ENCODE results near the gene RNF220. TPM values are rescaled to one million over a fixed set of nuclear protein-coding genes. Genes with fewer than 3 reads are reported as not detected.

The RNF220 gene
- polyA plus RNA-seq, 1 donor from 2014 or later: 142 TPM

DNA sequence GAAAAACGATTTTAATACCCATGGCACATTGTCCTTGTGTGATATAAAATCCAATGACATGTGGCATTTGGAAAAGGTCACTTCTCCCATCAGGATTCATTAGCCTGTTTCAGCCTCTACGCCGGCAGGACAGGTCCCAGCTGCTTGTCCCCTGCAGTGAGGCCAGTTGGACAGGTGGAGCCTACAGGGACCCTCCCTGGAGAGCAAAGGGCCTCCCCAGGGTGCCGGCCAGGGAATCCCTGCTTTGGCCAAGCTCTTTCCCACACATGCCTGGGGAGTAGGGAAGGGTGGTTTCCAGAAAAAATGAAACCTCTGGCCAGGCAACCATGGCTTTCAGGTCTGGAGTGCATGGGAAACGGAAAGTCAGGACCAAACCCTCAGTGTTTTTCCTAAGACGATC lies 176.2 kb downstream of the RNF220 start:
- no peaks in the 10 kb centered on the region for H3K79me2 ChIP-seq (replicated peaks; ENCODE audit: insufficient read depth, low read length)
- no peaks in the 10 kb centered on the region for H3F3A ChIP-seq (ENCODE audit: insufficient read depth, low read length, poor library complexity, severe bottlenecking)
- no peaks in the 10 kb centered on the region for H3K27me3 ChIP-seq (ENCODE audit: insufficient read depth, low read depth, low read length)
- TF ChIP-seq EZH2 (IDR thresholded peaks at IDR 0.05; ENCODE audit: borderline replicate concordance, insufficient read depth, low read length, poor library complexity, severe bottlenecking) (no peak), POLR2AphosphoS5 (IDR thresholded peaks at IDR 0.05) (no peak), MXI1 (conservative IDR thresholded peaks at IDR 0.05; ENCODE audit: poor library complexity, severe bottlenecking) (no peak), TAF1 (IDR thresholded peaks at IDR 0.05; ENCODE audit: low read depth) (no peak), EP300 (conservative IDR thresholded peaks at IDR 0.05; ENCODE audit: poor library complexity, severe bottlenecking) (no peak), RAD21 (conservative IDR thresholded peaks at IDR 0.05) (no peak), SMC3 (conservative IDR thresholded peaks at IDR 0.05; ENCODE audit: poor library complexity) (no peak)
- TF ChIP-seq, protein P1, sequence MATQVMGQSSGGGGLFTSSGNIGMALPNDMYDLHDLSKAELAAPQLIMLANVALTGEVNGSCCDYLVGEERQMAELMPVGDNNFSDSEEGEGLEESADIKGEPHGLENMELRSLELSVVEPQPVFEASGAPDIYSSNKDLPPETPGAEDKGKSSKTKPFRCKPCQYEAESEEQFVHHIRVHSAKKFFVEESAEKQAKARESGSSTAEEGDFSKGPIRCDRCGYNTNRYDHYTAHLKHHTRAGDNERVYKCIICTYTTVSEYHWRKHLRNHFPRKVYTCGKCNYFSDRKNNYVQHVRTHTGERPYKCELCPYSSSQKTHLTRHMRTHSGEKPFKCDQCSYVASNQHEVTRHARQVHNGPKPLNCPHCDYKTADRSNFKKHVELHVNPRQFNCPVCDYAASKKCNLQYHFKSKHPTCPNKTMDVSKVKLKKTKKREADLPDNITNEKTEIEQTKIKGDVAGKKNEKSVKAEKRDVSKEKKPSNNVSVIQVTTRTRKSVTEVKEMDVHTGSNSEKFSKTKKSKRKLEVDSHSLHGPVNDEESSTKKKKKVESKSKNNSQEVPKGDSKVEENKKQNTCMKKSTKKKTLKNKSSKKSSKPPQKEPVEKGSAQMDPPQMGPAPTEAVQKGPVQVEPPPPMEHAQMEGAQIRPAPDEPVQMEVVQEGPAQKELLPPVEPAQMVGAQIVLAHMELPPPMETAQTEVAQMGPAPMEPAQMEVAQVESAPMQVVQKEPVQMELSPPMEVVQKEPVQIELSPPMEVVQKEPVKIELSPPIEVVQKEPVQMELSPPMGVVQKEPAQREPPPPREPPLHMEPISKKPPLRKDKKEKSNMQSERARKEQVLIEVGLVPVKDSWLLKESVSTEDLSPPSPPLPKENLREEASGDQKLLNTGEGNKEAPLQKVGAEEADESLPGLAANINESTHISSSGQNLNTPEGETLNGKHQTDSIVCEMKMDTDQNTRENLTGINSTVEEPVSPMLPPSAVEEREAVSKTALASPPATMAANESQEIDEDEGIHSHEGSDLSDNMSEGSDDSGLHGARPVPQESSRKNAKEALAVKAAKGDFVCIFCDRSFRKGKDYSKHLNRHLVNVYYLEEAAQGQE (IDR thresholded peaks at IDR 0.05; ENCODE audit: borderline replicate concordance): no peak
- TF ChIP-seq, protein P2, sequence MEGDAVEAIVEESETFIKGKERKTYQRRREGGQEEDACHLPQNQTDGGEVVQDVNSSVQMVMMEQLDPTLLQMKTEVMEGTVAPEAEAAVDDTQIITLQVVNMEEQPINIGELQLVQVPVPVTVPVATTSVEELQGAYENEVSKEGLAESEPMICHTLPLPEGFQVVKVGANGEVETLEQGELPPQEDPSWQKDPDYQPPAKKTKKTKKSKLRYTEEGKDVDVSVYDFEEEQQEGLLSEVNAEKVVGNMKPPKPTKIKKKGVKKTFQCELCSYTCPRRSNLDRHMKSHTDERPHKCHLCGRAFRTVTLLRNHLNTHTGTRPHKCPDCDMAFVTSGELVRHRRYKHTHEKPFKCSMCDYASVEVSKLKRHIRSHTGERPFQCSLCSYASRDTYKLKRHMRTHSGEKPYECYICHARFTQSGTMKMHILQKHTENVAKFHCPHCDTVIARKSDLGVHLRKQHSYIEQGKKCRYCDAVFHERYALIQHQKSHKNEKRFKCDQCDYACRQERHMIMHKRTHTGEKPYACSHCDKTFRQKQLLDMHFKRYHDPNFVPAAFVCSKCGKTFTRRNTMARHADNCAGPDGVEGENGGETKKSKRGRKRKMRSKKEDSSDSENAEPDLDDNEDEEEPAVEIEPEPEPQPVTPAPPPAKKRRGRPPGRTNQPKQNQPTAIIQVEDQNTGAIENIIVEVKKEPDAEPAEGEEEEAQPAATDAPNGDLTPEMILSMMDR (IDR thresholded peaks at IDR 0.05; ENCODE audit: poor library complexity, severe bottlenecking): no peak
- H3K9ac ChIP-seq (ENCODE audit: low read length): no peak overlapping the region
- H3K9me2 ChIP-seq (ENCODE audit: insufficient read depth, low read length): no peaks in the 10 kb centered on the region
- H3K9me3 ChIP-seq (ENCODE audit: low read length): no peaks in the 10 kb centered on the region
- H3K4me3 ChIP-seq (ENCODE audit: low read length): no peak overlapping the region
- H3K36me3 ChIP-seq (ENCODE audit: insufficient read depth, low read length): no peaks in the 10 kb centered on the region
- no peaks in the 10 kb centered on the region for H4K20me1 ChIP-seq (ENCODE audit: insufficient read depth)
- no peak overlapping the region for H3K4me2 ChIP-seq (ENCODE audit: low read length)
- H3K27ac ChIP-seq (ENCODE audit: low read length): no peak overlapping the region
- H2AFZ ChIP-seq (ENCODE audit: low read depth, low read length): no peak overlapping the region

DNA sequence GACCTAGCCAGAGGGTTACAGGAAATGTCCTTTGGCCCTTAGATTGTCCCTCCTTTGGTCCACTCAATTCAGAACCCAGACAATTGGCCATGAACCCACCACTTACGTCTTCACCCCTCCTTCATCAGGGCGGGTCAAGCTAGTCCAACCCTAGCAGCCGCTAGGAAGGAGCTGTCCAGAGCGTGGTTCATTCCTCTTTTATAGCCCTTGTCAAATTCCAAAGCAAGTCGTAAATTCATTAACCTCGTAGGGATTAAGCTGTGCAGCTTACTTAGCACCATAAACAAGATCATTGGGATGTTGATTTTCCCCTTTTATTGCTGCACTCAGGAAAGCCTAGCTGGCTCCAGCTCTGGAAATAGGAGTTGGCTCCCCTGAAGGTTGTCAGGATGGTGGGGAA lies 179.1 kb downstream of the RNF220 start:
- Histone ChIP-seq H3K27me3 (ENCODE audit: insufficient read depth, low read depth, low read length) (no peaks in the 10 kb centered on the region), H3K4me3 (ENCODE audit: low read length) (no peak overlapping the region), H3F3A (ENCODE audit: insufficient read depth, low read length, poor library complexity, severe bottlenecking) (no peaks in the 10 kb centered on the region), H3K27ac (ENCODE audit: low read length) (no peak overlapping the region), H3K9ac (ENCODE audit: low read length) (no peak overlapping the region), H3K9me2 (ENCODE audit: insufficient read depth, low read length) (no peaks in the 10 kb centered on the region), H3K79me2 (replicated peaks; ENCODE audit: insufficient read depth, low read length) (no peaks in the 10 kb centered on the region), H4K20me1 (ENCODE audit: insufficient read depth) (no peaks in the 10 kb centered on the region), H3K4me2 (ENCODE audit: low read length) (no peak overlapping the region), H2AFZ (ENCODE audit: low read depth, low read length) (no peak overlapping the region), H3K36me3 (ENCODE audit: insufficient read depth, low read length) (no peaks in the 10 kb centered on the region), H3K9me3 (ENCODE audit: low read length) (no peaks in the 10 kb centered on the region)
- TF ChIP-seq, protein P1 (IDR thresholded peaks at IDR 0.05; ENCODE audit: borderline replicate concordance): no peak
- TF ChIP-seq MXI1 (conservative IDR thresholded peaks at IDR 0.05; ENCODE audit: poor library complexity, severe bottlenecking) (no peak), RAD21 (conservative IDR thresholded peaks at IDR 0.05) (no peak), POLR2AphosphoS5 (IDR thresholded peaks at IDR 0.05) (no peak), SMC3 (conservative IDR thresholded peaks at IDR 0.05; ENCODE audit: poor library complexity) (no peak), EZH2 (IDR thresholded peaks at IDR 0.05; ENCODE audit: borderline replicate concordance, insufficient read depth, low read length, poor library complexity, severe bottlenecking) (no peak)
- TF ChIP-seq, protein P2 (IDR thresholded peaks at IDR 0.05; ENCODE audit: poor library complexity, severe bottlenecking): no peak
